H9 (cell line): ENCODE measurements around the gene PHKA1. TPM values are rescaled to one million over a fixed set of nuclear protein-coding genes. Genes with fewer than 3 reads are reported as not detected.

Source experiments
- DNase-seq: peaks from one replicate; pipeline ENCODE4 v3.0.0-alpha.2; 2017
- H2AFZ ChIP-seq: one replicate; pipeline ENCODE4 v1.6.1; 2013; ENCODE audit warnings: mild to moderate bottlenecking, low read length, control low read depth, moderate library complexity
- H2AK5ac ChIP-seq: 2 replicates; pipeline ENCODE4 v1.6.1; 2013; ENCODE audit warnings: low read length, control low read depth, mixed read lengths; ENCODE audit not compliant: insufficient read length
- H2BK120ac ChIP-seq: one replicate; pipeline ENCODE4 v1.6.1; 2013; ENCODE audit warnings: low read depth, mild to moderate bottlenecking, low read length, control low read depth, inconsistent platforms; ENCODE audit not compliant: poor library complexity, severe bottlenecking
- H2BK12ac ChIP-seq: 2 replicates; pipeline ENCODE4 v1.6.1; 2013; ENCODE audit warnings: low read length, control low read depth, mixed read lengths, low read depth; ENCODE audit not compliant: insufficient read length
- H2BK15ac ChIP-seq: 2 replicates; pipeline ENCODE4 v1.6.1; 2013; ENCODE audit warnings: low read depth, low read length, control low read depth
- H2BK20ac ChIP-seq: one replicate; pipeline ENCODE4 v1.6.1; 2013; ENCODE audit warnings: low read depth, mild to moderate bottlenecking, low read length, control low read depth, inconsistent platforms; ENCODE audit not compliant: poor library complexity, severe bottlenecking
- H2BK5ac ChIP-seq: 2 replicates; pipeline ENCODE4 v1.6.1; 2013; ENCODE audit warnings: low read length, control low read depth, mixed read lengths; ENCODE audit not compliant: insufficient read length
- H3K14ac ChIP-seq: 2 replicates; pipeline ENCODE4 v1.6.1; 2013; ENCODE audit warnings: low read length, control low read depth; ENCODE audit not compliant: insufficient read depth
- H3K18ac ChIP-seq: 2 replicates; pipeline ENCODE4 v1.6.1; 2013; ENCODE audit warnings: low read depth, mild to moderate bottlenecking, mixed read lengths, low read length, control low read depth; ENCODE audit not compliant: insufficient read length
- H3K23ac ChIP-seq: 2 replicates; pipeline ENCODE4 v1.6.1; 2013; ENCODE audit warnings: low read length, control low read depth, mixed read lengths, low read depth; ENCODE audit not compliant: insufficient read length
- H3K23me2 ChIP-seq: 2 replicates; pipeline ENCODE4 v1.6.1; 2013; ENCODE audit warnings: low read depth, mild to moderate bottlenecking, mixed read lengths, low read length, control low read depth; ENCODE audit not compliant: insufficient read length, poor library complexity, severe bottlenecking
- H3K27ac ChIP-seq: 2 replicates; pipeline ENCODE4 v1.5.1; 2013; ENCODE audit warnings: low read length, control low read depth, mixed read lengths, low read depth; ENCODE audit not compliant: insufficient read length
- H3K27me3 ChIP-seq: 2 replicates; pipeline ENCODE4 v1.6.1; 2013; ENCODE audit warnings: low read length, control low read depth, inconsistent platforms; ENCODE audit not compliant: insufficient read depth
- H3K4ac ChIP-seq: 2 replicates; pipeline ENCODE4 v1.6.1; 2013; ENCODE audit warnings: low read depth, mild to moderate bottlenecking, control low read depth, inconsistent platforms, low read length, moderate library complexity
- H3K4me1 ChIP-seq: 2 replicates; pipeline ENCODE4 v1.6.1; 2013; ENCODE audit warnings: low read length, control low read depth, inconsistent platforms; ENCODE audit not compliant: insufficient read depth
- H3K4me2 ChIP-seq: 2 replicates; pipeline ENCODE4 v1.6.1; 2013; ENCODE audit warnings: low read length, control low read depth, mixed read lengths; ENCODE audit not compliant: insufficient read length, insufficient read depth
- H3K56ac ChIP-seq: 2 replicates; pipeline ENCODE4 v1.6.1; 2013; ENCODE audit warnings: low read depth, mild to moderate bottlenecking, mixed read lengths, low read length, control low read depth; ENCODE audit not compliant: insufficient read length
- H3K79me1 ChIP-seq: 2 replicates; pipeline ENCODE4 v1.6.1; 2013; ENCODE audit warnings: low read depth, mild to moderate bottlenecking, moderate library complexity, low read length, control low read depth, inconsistent platforms; ENCODE audit not compliant: insufficient read depth, poor library complexity, severe bottlenecking
- H3K79me2 ChIP-seq: 2 replicates; pipeline ENCODE4 v1.6.1; 2013; ENCODE audit warnings: low read length, control low read depth, inconsistent platforms; ENCODE audit not compliant: insufficient read depth
- H3K9ac ChIP-seq: 2 replicates; pipeline ENCODE4 v1.6.1; 2013; ENCODE audit warnings: low read length, control low read depth, mixed read lengths; ENCODE audit not compliant: insufficient read length; ENCODE audit errors: extremely low read depth
- H3K9me3 ChIP-seq: one replicate; pipeline ENCODE4 v1.6.1; 2013; ENCODE audit warnings: low read depth, low read length, inconsistent platforms; ENCODE audit not compliant: control insufficient read depth
- H3T11ph ChIP-seq: one replicate; pipeline ENCODE4 v1.6.1; 2013; ENCODE audit warnings: mild to moderate bottlenecking, low read length, control low read depth, inconsistent platforms
- H4K20me1 ChIP-seq: one replicate; pipeline ENCODE4 v1.6.1; 2013; ENCODE audit not compliant: control insufficient read depth, insufficient read length, insufficient read depth
- H4K5ac ChIP-seq: 2 replicates; pipeline ENCODE4 v1.6.1; 2013; ENCODE audit warnings: low read depth, mild to moderate bottlenecking, mixed read lengths, low read length, control low read depth; ENCODE audit not compliant: insufficient read length
- H4K8ac ChIP-seq: replicated peaks from 2 replicates; pipeline ENCODE4 v1.6.1; 2013; ENCODE audit warnings: low read length, control low read depth, mixed read lengths, low read depth; ENCODE audit not compliant: insufficient read length
- H4K91ac ChIP-seq: 2 replicates; pipeline ENCODE4 v1.6.1; 2013; ENCODE audit warnings: low read depth, mild to moderate bottlenecking, moderate library complexity, mixed read lengths, low read length, control low read depth; ENCODE audit not compliant: insufficient read length
- H3K27ac Mint-ChIP-seq, 3 experiments: 2 replicates in 2 of 3; 3 replicates in 1 of 3; pipeline ENCODE4 v1.8.0; 2020 to 2021; ENCODE audit warnings: mixed read lengths in 3 of 3, mild to moderate bottlenecking in 1 of 3, moderate library complexity in 1 of 3
- H3K27me3 Mint-ChIP-seq: 2 replicates; pipeline ENCODE4 v1.8.0; 2021; ENCODE audit warnings: low read depth, mild to moderate bottlenecking, moderate library complexity, mixed read lengths
- H3K36me3 Mint-ChIP-seq, 3 experiments: 2 replicates in 2 of 3; 3 replicates in 1 of 3; pipeline ENCODE4 v1.8.0; 2020 to 2021; ENCODE audit warnings: low read depth in 3 of 3, mixed read lengths in 3 of 3; ENCODE audit not compliant: insufficient read depth in 1 of 3
- H3K4me1 Mint-ChIP-seq, 2 experiments: 2 replicates each; pipeline ENCODE4 v1.8.0; 2020; ENCODE audit warnings: mixed read lengths in 2 of 2
- H3K4me3 Mint-ChIP-seq, 2 experiments: 2 replicates in 1 of 2; 3 replicates in 1 of 2; pipeline ENCODE4 v1.8.0; 2020 to 2021; ENCODE audit warnings: mild to moderate bottlenecking in 2 of 2, mixed read lengths in 2 of 2, moderate library complexity in 1 of 2
- H3K9me3 Mint-ChIP-seq, 2 experiments: 2 replicates in 1 of 2; 3 replicates in 1 of 2; pipeline ENCODE4 v1.8.0; 2020; ENCODE audit warnings: mild to moderate bottlenecking in 2 of 2, mixed read lengths in 2 of 2, moderate library complexity in 1 of 2
- WGBS: extraction: QIAGEN DNeasy Blood & Tissue Kit; methylation state at CpG from one replicate; pipeline ENCODE4 v1.1.7; 2013; ENCODE audit warnings: missing lambda C conversion rate, low lambda C conversion rate, mixed read lengths; ENCODE audit not compliant: insufficient read length; ENCODE audit errors: extremely low coverage; 5-methylcytosine and 5-hydroxymethylcytosine counted together
- total RNA-seq: library from RNA; stranded (reverse); gene quantifications from 2 replicates; pipeline ENCODE4 v1.2.1, GENCODE V29; 2021
- TF ChIP-seq, protein P1 (sequence below): fragments of 200-600 bp; sonication (generic); conservative IDR thresholded peaks from 3 replicates; pipeline ENCODE4 v1.8.0; 2021; ENCODE audit warnings: antibody characterized with exemption, mild to moderate bottlenecking

The PHKA1 gene
- total RNA-seq, 1 experiment from 2014 or later = 6.6 TPM

GRCh38 chrX:72641611-72642010 is 72.5 kb downstream of the PHKA1 start:
- DNase-seq = no peak
- Histone ChIP-seq H3K4ac (no peak overlapping the region), H3K18ac (no peak overlapping the region), H3K27me3 (no peaks in the 10 kb centered on the region), H3K23me2 (no peaks in the 10 kb centered on the region), H3K4me1 (no peaks in the 10 kb centered on the region), H4K8ac (no peak overlapping the region), H3K23ac (no peak overlapping the region), H2BK15ac (no peak overlapping the region), H4K20me1 (no peaks in the 10 kb centered on the region), H3K9ac (no peak overlapping the region), H2BK120ac (no peak overlapping the region), H2AFZ (no peak overlapping the region), H3K9me3 (peaks cover 27% of the 10 kb centered on the region), H4K5ac (no peak overlapping the region), H3K79me1 (no peaks in the 10 kb centered on the region), H3K14ac (no peak overlapping the region), H2AK5ac (no peak overlapping the region), H2BK20ac (no peak overlapping the region), H4K91ac (no peak overlapping the region), H2BK12ac (no peak overlapping the region), H3K79me2 (no peaks in the 10 kb centered on the region), H3T11ph (no peak overlapping the region), H2BK5ac (no peak overlapping the region), H3K4me2 (no peak overlapping the region), H3K56ac (no peak overlapping the region), H3K27ac (no peak overlapping the region)
- no peaks in the 10 kb centered on the region for H3K4me1 Mint-ChIP-seq
- peaks cover 0 to 3% (median 0%) of the 10 kb centered on the region in 3 experiments; a peak in 1 of 7 replicates for H3K36me3 Mint-ChIP-seq
- no CpG with 5 or more reads among the region's 4 CpGs for WGBS
- TF ChIP-seq, protein P1, sequence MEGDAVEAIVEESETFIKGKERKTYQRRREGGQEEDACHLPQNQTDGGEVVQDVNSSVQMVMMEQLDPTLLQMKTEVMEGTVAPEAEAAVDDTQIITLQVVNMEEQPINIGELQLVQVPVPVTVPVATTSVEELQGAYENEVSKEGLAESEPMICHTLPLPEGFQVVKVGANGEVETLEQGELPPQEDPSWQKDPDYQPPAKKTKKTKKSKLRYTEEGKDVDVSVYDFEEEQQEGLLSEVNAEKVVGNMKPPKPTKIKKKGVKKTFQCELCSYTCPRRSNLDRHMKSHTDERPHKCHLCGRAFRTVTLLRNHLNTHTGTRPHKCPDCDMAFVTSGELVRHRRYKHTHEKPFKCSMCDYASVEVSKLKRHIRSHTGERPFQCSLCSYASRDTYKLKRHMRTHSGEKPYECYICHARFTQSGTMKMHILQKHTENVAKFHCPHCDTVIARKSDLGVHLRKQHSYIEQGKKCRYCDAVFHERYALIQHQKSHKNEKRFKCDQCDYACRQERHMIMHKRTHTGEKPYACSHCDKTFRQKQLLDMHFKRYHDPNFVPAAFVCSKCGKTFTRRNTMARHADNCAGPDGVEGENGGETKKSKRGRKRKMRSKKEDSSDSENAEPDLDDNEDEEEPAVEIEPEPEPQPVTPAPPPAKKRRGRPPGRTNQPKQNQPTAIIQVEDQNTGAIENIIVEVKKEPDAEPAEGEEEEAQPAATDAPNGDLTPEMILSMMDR = no peak
- H3K9me3 Mint-ChIP-seq = peaks cover 40 to 52% of the 10 kb centered on the region in 2 experiments
- no peak overlapping the region for H3K27ac Mint-ChIP-seq
- H3K27me3 Mint-ChIP-seq = no peaks in the 10 kb centered on the region
- no peak overlapping the region for H3K4me3 Mint-ChIP-seq
